Astrocyte of the cerebellum (primary cell): Measurements from ENCODE around the gene CNST.

Experiments
- DNase-seq: peaks from one replicate; pipeline ENCODE4 v3.0.0-alpha.2; 2011; ENCODE audit warnings: low read depth
- H3K4me3 ChIP-seq: 2 replicates; pipeline ENCODE4 v1.5.1; 2011; ENCODE audit warnings: mild to moderate bottlenecking, low read depth, low read length, moderate library complexity
- CTCF ChIP-seq: IDR thresholded peaks from 2 replicates; pipeline ENCODE4 v1.5.1; 2012; ENCODE audit warnings: low read length, low read depth, moderate library complexity, mild to moderate bottlenecking; ENCODE audit errors: missing control alignments
- in situ Hi-C: cut with HindIII; loops from 2 replicates; pipeline ENCODE4 v1.10.0; 2017; ENCODE audit warnings: low sequenced_read_pairs

Gene CNST

GRCh38 chr1:246572785-246573184 lies 6.5 kb downstream of the CNST start:
- no peak for TF ChIP-seq CTCF
- DNase-seq = no peak
- in situ Hi-C loops = no loop called here
- no peak overlapping the region for H3K4me3 ChIP-seq

GRCh38 chr1:246573491-246573890 lies 7.2 kb downstream of the CNST start:
- no peak for TF ChIP-seq CTCF
- H3K4me3 ChIP-seq = no peak overlapping the region
- no peak for DNase-seq
- in situ Hi-C loops = no loop called here

- in situ Hi-C loops = no loop called here
- no peak for DNase-seq
- H3K4me3 ChIP-seq = no peak overlapping the region
- TF ChIP-seq CTCF = no peak
Measured at GRCh38 chr1:246576709-246577032, 10.4 kb downstream of the CNST start.

GRCh38 chr1:246577082-246577719 lies 10.9 kb downstream of the CNST start:
- in situ Hi-C loops = no loop called here
- DNase-seq = no peak
- no peak overlapping the region for H3K4me3 ChIP-seq
- TF ChIP-seq CTCF = no peak

GRCh38 chr1:246577720-246578106 lies 11.5 kb downstream of the CNST start:
- in situ Hi-C loops = no loop called here
- TF ChIP-seq CTCF = no peak
- no peak overlapping the region for H3K4me3 ChIP-seq
- no peak for DNase-seq

GRCh38 chr1:246579818-246580217 lies 13.6 kb downstream of the CNST start:
- no peak for TF ChIP-seq CTCF
- in situ Hi-C loops = no loop called here
- H3K4me3 ChIP-seq = no peak overlapping the region
- DNase-seq = no peak
